ENCODE measurements around the gene ZDHHC5. TPM values are rescaled to one million over a fixed set of nuclear protein-coding genes. Genes with fewer than 3 reads are reported as not detected.
A peak's percentile ranks its signal among the peaks of the same experiment; 100 is the strongest.

Gene ZDHHC5
- total and polyA plus RNA-seq, 2 of the 13 experiments (the other 11 are each of a cell fraction or from before 2014, with no cell fraction given), result 26.6 to 34.0 TPM

GRCh38 chr11:57712256-57713150, 44.6 kb downstream of the ZDHHC5 start, which contains the start of gene TMX2 (continued):
- TF ChIP-seq, protein P1, sequence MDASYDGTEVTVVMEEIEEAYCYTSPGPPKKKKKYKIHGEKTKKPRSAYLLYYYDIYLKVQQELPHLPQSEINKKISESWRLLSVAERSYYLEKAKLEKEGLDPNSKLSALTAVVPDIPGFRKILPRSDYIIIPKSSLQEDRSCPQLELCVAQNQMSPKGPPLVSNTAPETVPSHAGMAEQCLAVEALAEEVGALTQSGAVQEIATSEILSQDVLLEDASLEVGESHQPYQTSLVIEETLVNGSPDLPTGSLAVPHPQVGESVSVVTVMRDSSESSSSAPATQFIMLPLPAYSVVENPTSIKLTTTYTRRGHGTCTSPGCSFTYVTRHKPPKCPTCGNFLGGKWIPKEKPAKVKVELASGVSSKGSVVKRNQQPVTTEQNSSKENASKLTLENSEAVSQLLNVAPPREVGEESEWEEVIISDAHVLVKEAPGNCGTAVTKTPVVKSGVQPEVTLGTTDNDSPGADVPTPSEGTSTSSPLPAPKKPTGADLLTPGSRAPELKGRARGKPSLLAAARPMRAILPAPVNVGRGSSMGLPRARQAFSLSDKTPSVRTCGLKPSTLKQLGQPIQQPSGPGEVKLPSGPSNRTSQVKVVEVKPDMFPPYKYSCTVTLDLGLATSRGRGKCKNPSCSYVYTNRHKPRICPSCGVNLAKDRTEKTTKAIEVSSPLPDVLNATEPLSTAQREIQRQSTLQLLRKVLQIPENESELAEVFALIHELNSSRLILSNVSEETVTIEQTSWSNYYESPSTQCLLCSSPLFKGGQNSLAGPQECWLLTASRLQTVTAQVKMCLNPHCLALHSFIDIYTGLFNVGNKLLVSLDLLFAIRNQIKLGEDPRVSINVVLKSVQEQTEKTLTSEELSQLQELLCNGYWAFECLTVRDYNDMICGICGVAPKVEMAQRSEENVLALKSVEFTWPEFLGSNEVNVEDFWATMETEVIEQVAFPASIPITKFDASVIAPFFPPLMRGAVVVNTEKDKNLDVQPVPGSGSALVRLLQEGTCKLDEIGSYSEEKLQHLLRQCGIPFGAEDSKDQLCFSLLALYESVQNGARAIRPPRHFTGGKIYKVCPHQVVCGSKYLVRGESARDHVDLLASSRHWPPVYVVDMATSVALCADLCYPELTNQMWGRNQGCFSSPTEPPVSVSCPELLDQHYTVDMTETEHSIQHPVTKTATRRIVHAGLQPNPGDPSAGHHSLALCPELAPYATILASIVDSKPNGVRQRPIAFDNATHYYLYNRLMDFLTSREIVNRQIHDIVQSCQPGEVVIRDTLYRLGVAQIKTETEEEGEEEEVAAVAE (CRISPR knock-in tag; IDR thresholded peaks at IDR 0.05; ENCODE audit: borderline replicate concordance), result peak; percentile 78; the same call in 1 of the 2 replicates
- TF ChIP-seq, protein P2, sequence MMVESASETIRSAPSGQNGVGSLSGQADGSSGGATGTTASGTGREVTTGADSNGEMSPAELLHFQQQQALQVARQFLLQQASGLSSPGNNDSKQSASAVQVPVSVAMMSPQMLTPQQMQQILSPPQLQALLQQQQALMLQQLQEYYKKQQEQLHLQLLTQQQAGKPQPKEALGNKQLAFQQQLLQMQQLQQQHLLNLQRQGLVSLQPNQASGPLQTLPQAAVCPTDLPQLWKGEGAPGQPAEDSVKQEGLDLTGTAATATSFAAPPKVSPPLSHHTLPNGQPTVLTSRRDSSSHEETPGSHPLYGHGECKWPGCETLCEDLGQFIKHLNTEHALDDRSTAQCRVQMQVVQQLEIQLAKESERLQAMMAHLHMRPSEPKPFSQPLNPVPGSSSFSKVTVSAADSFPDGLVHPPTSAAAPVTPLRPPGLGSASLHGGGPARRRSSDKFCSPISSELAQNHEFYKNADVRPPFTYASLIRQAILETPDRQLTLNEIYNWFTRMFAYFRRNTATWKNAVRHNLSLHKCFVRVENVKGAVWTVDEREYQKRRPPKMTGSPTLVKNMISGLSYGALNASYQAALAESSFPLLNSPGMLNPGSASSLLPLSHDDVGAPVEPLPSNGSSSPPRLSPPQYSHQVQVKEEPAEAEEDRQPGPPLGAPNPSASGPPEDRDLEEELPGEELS (CRISPR knock-in tag; IDR thresholded peaks at IDR 0.05), result 0 out of 2 replicates have a peak, but pooled peaks have one; percentile 3
- TF ChIP-seq, protein P3, sequence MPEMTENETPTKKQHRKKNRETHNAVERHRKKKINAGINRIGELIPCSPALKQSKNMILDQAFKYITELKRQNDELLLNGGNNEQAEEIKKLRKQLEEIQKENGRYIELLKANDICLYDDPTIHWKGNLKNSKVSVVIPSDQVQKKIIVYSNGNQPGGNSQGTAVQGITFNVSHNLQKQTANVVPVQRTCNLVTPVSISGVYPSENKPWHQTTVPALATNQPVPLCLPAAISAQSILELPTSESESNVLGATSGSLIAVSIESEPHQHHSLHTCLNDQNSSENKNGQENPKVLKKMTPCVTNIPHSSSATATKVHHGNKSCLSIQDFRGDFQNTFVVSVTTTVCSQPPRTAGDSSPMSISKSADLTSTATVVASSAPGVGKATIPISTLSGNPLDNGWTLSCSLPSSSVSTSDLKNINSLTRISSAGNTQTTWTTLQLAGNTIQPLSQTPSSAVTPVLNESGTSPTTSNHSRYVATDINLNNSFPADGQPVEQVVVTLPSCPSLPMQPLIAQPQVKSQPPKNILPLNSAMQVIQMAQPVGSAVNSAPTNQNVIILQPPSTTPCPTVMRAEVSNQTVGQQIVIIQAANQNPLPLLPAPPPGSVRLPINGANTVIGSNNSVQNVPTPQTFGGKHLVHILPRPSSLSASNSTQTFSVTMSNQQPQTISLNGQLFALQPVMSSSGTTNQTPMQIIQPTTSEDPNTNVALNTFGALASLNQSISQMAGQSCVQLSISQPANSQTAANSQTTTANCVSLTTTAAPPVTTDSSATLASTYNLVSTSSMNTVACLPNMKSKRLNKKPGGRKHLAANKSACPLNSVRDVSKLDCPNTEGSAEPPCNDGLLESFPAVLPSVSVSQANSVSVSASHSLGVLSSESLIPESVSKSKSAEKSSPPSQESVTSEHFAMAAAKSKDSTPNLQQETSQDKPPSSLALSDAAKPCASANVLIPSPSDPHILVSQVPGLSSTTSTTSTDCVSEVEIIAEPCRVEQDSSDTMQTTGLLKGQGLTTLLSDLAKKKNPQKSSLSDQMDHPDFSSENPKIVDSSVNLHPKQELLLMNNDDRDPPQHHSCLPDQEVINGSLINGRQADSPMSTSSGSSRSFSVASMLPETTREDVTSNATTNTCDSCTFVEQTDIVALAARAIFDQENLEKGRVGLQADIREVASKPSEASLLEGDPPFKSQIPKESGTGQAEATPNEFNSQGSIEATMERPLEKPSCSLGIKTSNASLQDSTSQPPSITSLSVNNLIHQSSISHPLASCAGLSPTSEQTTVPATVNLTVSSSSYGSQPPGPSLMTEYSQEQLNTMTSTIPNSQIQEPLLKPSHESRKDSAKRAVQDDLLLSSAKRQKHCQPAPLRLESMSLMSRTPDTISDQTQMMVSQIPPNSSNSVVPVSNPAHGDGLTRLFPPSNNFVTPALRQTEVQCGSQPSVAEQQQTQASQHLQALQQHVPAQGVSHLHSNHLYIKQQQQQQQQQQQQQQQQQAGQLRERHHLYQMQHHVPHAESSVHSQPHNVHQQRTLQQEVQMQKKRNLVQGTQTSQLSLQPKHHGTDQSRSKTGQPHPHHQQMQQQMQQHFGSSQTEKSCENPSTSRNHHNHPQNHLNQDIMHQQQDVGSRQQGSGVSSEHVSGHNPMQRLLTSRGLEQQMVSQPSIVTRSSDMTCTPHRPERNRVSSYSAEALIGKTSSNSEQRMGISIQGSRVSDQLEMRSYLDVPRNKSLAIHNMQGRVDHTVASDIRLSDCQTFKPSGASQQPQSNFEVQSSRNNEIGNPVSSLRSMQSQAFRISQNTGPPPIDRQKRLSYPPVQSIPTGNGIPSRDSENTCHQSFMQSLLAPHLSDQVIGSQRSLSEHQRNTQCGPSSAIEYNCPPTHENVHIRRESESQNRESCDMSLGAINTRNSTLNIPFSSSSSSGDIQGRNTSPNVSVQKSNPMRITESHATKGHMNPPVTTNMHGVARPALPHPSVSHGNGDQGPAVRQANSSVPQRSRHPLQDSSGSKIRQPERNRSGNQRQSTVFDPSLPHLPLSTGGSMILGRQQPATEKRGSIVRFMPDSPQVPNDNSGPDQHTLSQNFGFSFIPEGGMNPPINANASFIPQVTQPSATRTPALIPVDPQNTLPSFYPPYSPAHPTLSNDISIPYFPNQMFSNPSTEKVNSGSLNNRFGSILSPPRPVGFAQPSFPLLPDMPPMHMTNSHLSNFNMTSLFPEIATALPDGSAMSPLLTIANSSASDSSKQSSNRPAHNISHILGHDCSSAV (CRISPR knock-in tag; IDR thresholded peaks at IDR 0.05; ENCODE audit: borderline replicate concordance), result no peak
- TF ChIP-seq MAZ (IDR thresholded peaks at IDR 0.05; ENCODE audit: borderline replicate concordance, low read depth, low read length) (peak; percentile 85; the same call in 1 of the 2 replicates), MAZ (CRISPR knock-in tag; IDR thresholded peaks at IDR 0.05; ENCODE audit: low read depth) (no peak)
